Bronchial epithelial cell (primary cell): Measurements from ENCODE around the gene INTS13. TPM values are rescaled to one million over a fixed set of nuclear protein-coding genes. Genes with fewer than 3 reads are reported as not detected.
"Not testable (repeated sequence)": the region's sequence is repeated elsewhere in the genome, so short reads cannot be mapped to it uniquely, and the experiment has no call there.

Experiments
- DNase-seq: peaks from one replicate; pipeline ENCODE4 v3.0.0-alpha.2; 2010; ENCODE audit warnings: low read depth
- FAIRE-seq: peaks from 2 replicates; lab custom pipeline; 2011; peaks lifted over from hg19 to GRCh38; lab: Jason Lieb, UNC
- H3K27me3 ChIP-seq: 2 replicates; pipeline ENCODE4 v1.5.1; 2011; ENCODE audit warnings: low read length; ENCODE audit not compliant: control insufficient read depth, insufficient read depth
- H3K36me3 ChIP-seq: 2 replicates; pipeline ENCODE4 v1.5.1; 2011; ENCODE audit warnings: low read length; ENCODE audit not compliant: control insufficient read depth, insufficient read depth
- H3K4me3 ChIP-seq: 2 replicates; pipeline ENCODE4 v1.5.1; 2011; ENCODE audit warnings: mild to moderate bottlenecking, low read depth, low read length, control low read depth
- total RNA-seq: library from RNA; depleted of rRNA; stranded (reverse); fragments of >200 nt; gene quantifications from 2 replicates; pipeline ENCODE4 v1.2.1, GENCODE V29; 2014
- TF ChIP-seq, protein P1 (sequence below): IDR thresholded peaks from 2 replicates; pipeline ENCODE4 v1.5.1; 2011; ENCODE audit warnings: mild to moderate bottlenecking, moderate library complexity, low read length, control low read depth, inconsistent platforms; ENCODE audit not compliant: insufficient read depth, severe bottlenecking

Gene INTS13
- total RNA-seq, 1 donor from 2014 or later = 19.7 TPM

DNA sequence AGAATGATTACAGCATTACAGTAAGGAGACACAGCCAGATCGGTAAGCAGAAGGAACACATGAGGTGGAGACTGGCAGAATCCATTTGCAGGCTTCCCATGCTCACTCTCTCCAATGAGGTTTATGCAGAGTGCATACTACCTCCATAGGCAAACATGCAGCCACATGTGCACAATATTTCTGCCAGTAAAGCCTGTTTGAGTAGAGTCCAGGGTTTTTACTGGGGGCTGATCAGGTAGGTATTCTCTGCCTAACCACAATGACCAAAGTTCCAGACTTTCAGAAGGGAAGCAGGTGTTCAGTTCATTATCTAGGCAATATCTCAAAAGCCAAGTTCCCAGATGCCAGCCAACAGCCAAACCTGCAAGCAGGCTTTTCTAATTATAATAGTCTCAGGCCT, 31.1 kb downstream of the INTS13 start:
- Histone ChIP-seq H3K4me3 (no peak overlapping the region), H3K36me3 (peaks cover 4% of the 10 kb centered on the region), H3K27me3 (no peaks in the 10 kb centered on the region)
- DNase-seq = no peak
- TF ChIP-seq, protein P1, sequence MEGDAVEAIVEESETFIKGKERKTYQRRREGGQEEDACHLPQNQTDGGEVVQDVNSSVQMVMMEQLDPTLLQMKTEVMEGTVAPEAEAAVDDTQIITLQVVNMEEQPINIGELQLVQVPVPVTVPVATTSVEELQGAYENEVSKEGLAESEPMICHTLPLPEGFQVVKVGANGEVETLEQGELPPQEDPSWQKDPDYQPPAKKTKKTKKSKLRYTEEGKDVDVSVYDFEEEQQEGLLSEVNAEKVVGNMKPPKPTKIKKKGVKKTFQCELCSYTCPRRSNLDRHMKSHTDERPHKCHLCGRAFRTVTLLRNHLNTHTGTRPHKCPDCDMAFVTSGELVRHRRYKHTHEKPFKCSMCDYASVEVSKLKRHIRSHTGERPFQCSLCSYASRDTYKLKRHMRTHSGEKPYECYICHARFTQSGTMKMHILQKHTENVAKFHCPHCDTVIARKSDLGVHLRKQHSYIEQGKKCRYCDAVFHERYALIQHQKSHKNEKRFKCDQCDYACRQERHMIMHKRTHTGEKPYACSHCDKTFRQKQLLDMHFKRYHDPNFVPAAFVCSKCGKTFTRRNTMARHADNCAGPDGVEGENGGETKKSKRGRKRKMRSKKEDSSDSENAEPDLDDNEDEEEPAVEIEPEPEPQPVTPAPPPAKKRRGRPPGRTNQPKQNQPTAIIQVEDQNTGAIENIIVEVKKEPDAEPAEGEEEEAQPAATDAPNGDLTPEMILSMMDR = no peak
- no peak for FAIRE-seq

- TF ChIP-seq, protein P1 = no peak
- no peaks in the 10 kb centered on the region for H3K27me3 ChIP-seq
- FAIRE-seq (no peak), DNase-seq (no peak)
- H3K36me3 ChIP-seq = peaks cover 4% of the 10 kb centered on the region
- no peak overlapping the region for H3K4me3 ChIP-seq
Measured at GRCh38 chr12:26906024-26906423, 31.8 kb downstream of the INTS13 start.

GRCh38 chr12:26903396-26903795, 34.4 kb downstream of the INTS13 start:
- not testable (repeated sequence) for H3K4me3 ChIP-seq, FAIRE-seq, H3K27me3 ChIP-seq, DNase-seq, H3K36me3 ChIP-seq

DNA sequence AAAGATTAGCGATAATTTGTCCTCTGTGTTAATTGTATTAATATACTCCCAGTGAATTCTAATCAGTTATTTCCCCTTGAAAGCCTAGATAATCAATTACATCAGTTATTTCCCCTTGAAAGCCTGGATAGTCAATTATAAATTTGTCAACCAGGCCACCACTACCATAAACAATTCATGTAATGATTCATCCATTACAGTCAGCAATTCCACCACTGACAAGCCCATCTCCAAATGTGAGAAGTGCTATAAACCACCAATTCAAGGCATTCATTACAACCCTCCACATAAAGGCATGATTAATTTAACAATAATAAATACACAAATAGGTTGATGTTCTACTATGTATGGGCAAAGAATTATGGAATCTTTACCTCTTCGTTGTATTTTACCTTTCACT, 40.9 kb downstream of the INTS13 start:
- FAIRE-seq (no peak), DNase-seq (no peak)
- no peaks in the 10 kb centered on the region for H3K27me3 ChIP-seq
- no peak overlapping the region for H3K4me3 ChIP-seq
- TF ChIP-seq, protein P1 = no peak
- H3K36me3 ChIP-seq = peaks cover 1% of the 10 kb centered on the region

DNA sequence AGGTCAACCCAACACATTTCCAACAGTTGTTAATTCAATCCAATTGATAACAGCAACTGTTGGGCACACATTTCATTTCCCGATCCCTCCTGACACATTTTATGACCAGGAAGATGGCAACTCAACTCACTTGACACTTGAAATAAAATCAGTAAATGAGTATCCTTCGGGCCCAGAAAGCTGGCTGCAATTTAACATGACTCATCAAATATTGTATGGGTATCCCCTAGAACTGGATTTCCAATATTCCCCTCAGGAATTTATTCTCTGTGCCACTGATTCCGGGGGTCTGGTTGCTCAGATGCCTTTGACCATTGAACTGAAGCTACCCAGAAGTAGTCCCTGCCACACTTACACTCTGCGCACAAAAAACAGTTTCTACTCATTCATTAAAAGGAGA, 42.1 kb downstream of the INTS13 start:
- DNase-seq (no peak), FAIRE-seq (no peak)
- no peak overlapping the region for H3K4me3 ChIP-seq
- H3K27me3 ChIP-seq = no peaks in the 10 kb centered on the region
- TF ChIP-seq, protein P1 = no peak
- peaks cover 1% of the 10 kb centered on the region for H3K36me3 ChIP-seq

- Histone ChIP-seq H3K36me3 (no peaks in the 10 kb centered on the region), H3K4me3 (no peak overlapping the region), H3K27me3 (no peaks in the 10 kb centered on the region)
- FAIRE-seq (no peak), DNase-seq (no peak)
- TF ChIP-seq, protein P1 = no peak
Measured at GRCh38 chr12:26891704-26892103, 46.1 kb downstream of the INTS13 start.
